H9 (cell line): ENCODE measurements around the gene CYSTM1. TPM values are rescaled to one million over a fixed set of nuclear protein-coding genes. Genes with fewer than 3 reads are reported as not detected.

ENCODE experiments used
- DNase-seq: peaks from one replicate; pipeline ENCODE4 v3.0.0-alpha.2; 2017
- H2AFZ ChIP-seq: one replicate; pipeline ENCODE4 v1.6.1; 2013; ENCODE audit warnings: mild to moderate bottlenecking, low read length, control low read depth, moderate library complexity
- H2AK5ac ChIP-seq: 2 replicates; pipeline ENCODE4 v1.6.1; 2013; ENCODE audit warnings: low read length, control low read depth, mixed read lengths; ENCODE audit not compliant: insufficient read length
- H2BK120ac ChIP-seq: one replicate; pipeline ENCODE4 v1.6.1; 2013; ENCODE audit warnings: low read depth, mild to moderate bottlenecking, low read length, control low read depth, inconsistent platforms; ENCODE audit not compliant: poor library complexity, severe bottlenecking
- H2BK12ac ChIP-seq: 2 replicates; pipeline ENCODE4 v1.6.1; 2013; ENCODE audit warnings: low read length, control low read depth, mixed read lengths, low read depth; ENCODE audit not compliant: insufficient read length
- H2BK15ac ChIP-seq: 2 replicates; pipeline ENCODE4 v1.6.1; 2013; ENCODE audit warnings: low read depth, low read length, control low read depth
- H2BK20ac ChIP-seq: one replicate; pipeline ENCODE4 v1.6.1; 2013; ENCODE audit warnings: low read depth, mild to moderate bottlenecking, low read length, control low read depth, inconsistent platforms; ENCODE audit not compliant: poor library complexity, severe bottlenecking
- H2BK5ac ChIP-seq: 2 replicates; pipeline ENCODE4 v1.6.1; 2013; ENCODE audit warnings: low read length, control low read depth, mixed read lengths; ENCODE audit not compliant: insufficient read length
- H3K14ac ChIP-seq: 2 replicates; pipeline ENCODE4 v1.6.1; 2013; ENCODE audit warnings: low read length, control low read depth; ENCODE audit not compliant: insufficient read depth
- H3K18ac ChIP-seq: 2 replicates; pipeline ENCODE4 v1.6.1; 2013; ENCODE audit warnings: low read depth, mild to moderate bottlenecking, mixed read lengths, low read length, control low read depth; ENCODE audit not compliant: insufficient read length
- H3K23ac ChIP-seq: 2 replicates; pipeline ENCODE4 v1.6.1; 2013; ENCODE audit warnings: low read length, control low read depth, mixed read lengths, low read depth; ENCODE audit not compliant: insufficient read length
- H3K23me2 ChIP-seq: 2 replicates; pipeline ENCODE4 v1.6.1; 2013; ENCODE audit warnings: low read depth, mild to moderate bottlenecking, mixed read lengths, low read length, control low read depth; ENCODE audit not compliant: insufficient read length, poor library complexity, severe bottlenecking
- H3K27ac ChIP-seq: 2 replicates; pipeline ENCODE4 v1.5.1; 2013; ENCODE audit warnings: low read length, control low read depth, mixed read lengths, low read depth; ENCODE audit not compliant: insufficient read length
- H3K27me3 ChIP-seq: 2 replicates; pipeline ENCODE4 v1.6.1; 2013; ENCODE audit warnings: low read length, control low read depth, inconsistent platforms; ENCODE audit not compliant: insufficient read depth
- H3K4ac ChIP-seq: 2 replicates; pipeline ENCODE4 v1.6.1; 2013; ENCODE audit warnings: low read depth, mild to moderate bottlenecking, control low read depth, inconsistent platforms, low read length, moderate library complexity
- H3K4me1 ChIP-seq: 2 replicates; pipeline ENCODE4 v1.6.1; 2013; ENCODE audit warnings: low read length, control low read depth, inconsistent platforms; ENCODE audit not compliant: insufficient read depth
- H3K4me2 ChIP-seq: 2 replicates; pipeline ENCODE4 v1.6.1; 2013; ENCODE audit warnings: low read length, control low read depth, mixed read lengths; ENCODE audit not compliant: insufficient read length, insufficient read depth
- H3K56ac ChIP-seq: 2 replicates; pipeline ENCODE4 v1.6.1; 2013; ENCODE audit warnings: low read depth, mild to moderate bottlenecking, mixed read lengths, low read length, control low read depth; ENCODE audit not compliant: insufficient read length
- H3K79me1 ChIP-seq: 2 replicates; pipeline ENCODE4 v1.6.1; 2013; ENCODE audit warnings: low read depth, mild to moderate bottlenecking, moderate library complexity, low read length, control low read depth, inconsistent platforms; ENCODE audit not compliant: insufficient read depth, poor library complexity, severe bottlenecking
- H3K79me2 ChIP-seq: 2 replicates; pipeline ENCODE4 v1.6.1; 2013; ENCODE audit warnings: low read length, control low read depth, inconsistent platforms; ENCODE audit not compliant: insufficient read depth
- H3K9ac ChIP-seq: 2 replicates; pipeline ENCODE4 v1.6.1; 2013; ENCODE audit warnings: low read length, control low read depth, mixed read lengths; ENCODE audit not compliant: insufficient read length; ENCODE audit errors: extremely low read depth
- H3K9me3 ChIP-seq: one replicate; pipeline ENCODE4 v1.6.1; 2013; ENCODE audit warnings: low read depth, low read length, inconsistent platforms; ENCODE audit not compliant: control insufficient read depth
- H3T11ph ChIP-seq: one replicate; pipeline ENCODE4 v1.6.1; 2013; ENCODE audit warnings: mild to moderate bottlenecking, low read length, control low read depth, inconsistent platforms
- H4K20me1 ChIP-seq: one replicate; pipeline ENCODE4 v1.6.1; 2013; ENCODE audit not compliant: control insufficient read depth, insufficient read length, insufficient read depth
- H4K5ac ChIP-seq: 2 replicates; pipeline ENCODE4 v1.6.1; 2013; ENCODE audit warnings: low read depth, mild to moderate bottlenecking, mixed read lengths, low read length, control low read depth; ENCODE audit not compliant: insufficient read length
- H4K8ac ChIP-seq: replicated peaks from 2 replicates; pipeline ENCODE4 v1.6.1; 2013; ENCODE audit warnings: low read length, control low read depth, mixed read lengths, low read depth; ENCODE audit not compliant: insufficient read length
- H4K91ac ChIP-seq: 2 replicates; pipeline ENCODE4 v1.6.1; 2013; ENCODE audit warnings: low read depth, mild to moderate bottlenecking, moderate library complexity, mixed read lengths, low read length, control low read depth; ENCODE audit not compliant: insufficient read length
- H3K27ac Mint-ChIP-seq, 3 experiments: 2 replicates in 2 of 3; 3 replicates in 1 of 3; pipeline ENCODE4 v1.8.0; 2020 to 2021; ENCODE audit warnings: mixed read lengths in 3 of 3, mild to moderate bottlenecking in 1 of 3, moderate library complexity in 1 of 3
- H3K27me3 Mint-ChIP-seq: 2 replicates; pipeline ENCODE4 v1.8.0; 2021; ENCODE audit warnings: low read depth, mild to moderate bottlenecking, moderate library complexity, mixed read lengths
- H3K36me3 Mint-ChIP-seq, 3 experiments: 2 replicates in 2 of 3; 3 replicates in 1 of 3; pipeline ENCODE4 v1.8.0; 2020 to 2021; ENCODE audit warnings: low read depth in 3 of 3, mixed read lengths in 3 of 3; ENCODE audit not compliant: insufficient read depth in 1 of 3
- H3K4me1 Mint-ChIP-seq, 2 experiments: 2 replicates each; pipeline ENCODE4 v1.8.0; 2020; ENCODE audit warnings: mixed read lengths in 2 of 2
- H3K4me3 Mint-ChIP-seq, 2 experiments: 2 replicates in 1 of 2; 3 replicates in 1 of 2; pipeline ENCODE4 v1.8.0; 2020 to 2021; ENCODE audit warnings: mild to moderate bottlenecking in 2 of 2, mixed read lengths in 2 of 2, moderate library complexity in 1 of 2
- H3K9me3 Mint-ChIP-seq, 2 experiments: 2 replicates in 1 of 2; 3 replicates in 1 of 2; pipeline ENCODE4 v1.8.0; 2020; ENCODE audit warnings: mild to moderate bottlenecking in 2 of 2, mixed read lengths in 2 of 2, moderate library complexity in 1 of 2
- WGBS: extraction: QIAGEN DNeasy Blood & Tissue Kit; methylation state at CpG from one replicate; pipeline ENCODE4 v1.1.7; 2013; ENCODE audit warnings: missing lambda C conversion rate, low lambda C conversion rate, mixed read lengths; ENCODE audit not compliant: insufficient read length; ENCODE audit errors: extremely low coverage; 5-methylcytosine and 5-hydroxymethylcytosine counted together
- total RNA-seq: library from RNA; stranded (reverse); gene quantifications from 2 replicates; pipeline ENCODE4 v1.2.1, GENCODE V29; 2021
- TF ChIP-seq, protein P1 (sequence below): fragments of 200-600 bp; sonication (generic); conservative IDR thresholded peaks from 3 replicates; pipeline ENCODE4 v1.8.0; 2021; ENCODE audit warnings: antibody characterized with exemption, mild to moderate bottlenecking

The CYSTM1 gene
- total RNA-seq, 1 experiment from 2014 or later = 20.6 TPM

DNA sequence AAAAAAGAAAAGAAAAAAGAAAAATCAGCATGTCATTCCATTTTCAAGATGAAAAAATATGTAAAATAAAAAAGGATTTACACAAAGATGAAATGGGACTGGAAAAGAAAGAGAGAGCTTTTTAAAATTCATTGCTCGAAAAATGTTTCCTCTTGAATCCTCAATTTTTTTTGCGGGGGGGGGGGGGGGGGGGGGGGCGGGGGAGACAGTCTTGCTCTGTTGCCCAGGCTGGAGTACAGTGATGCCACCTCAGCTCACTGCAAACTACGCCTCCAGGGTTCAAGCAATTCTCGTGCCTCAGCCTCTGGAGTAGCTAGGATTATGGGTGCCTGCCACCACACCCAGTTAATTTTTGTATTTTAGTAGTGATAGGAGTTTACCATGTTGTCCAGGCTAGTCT lies 111.4 kb downstream of the CYSTM1 start:
- no peaks in the 10 kb centered on the region for H3K27me3 Mint-ChIP-seq
- Histone ChIP-seq H2BK20ac (no peak overlapping the region), H4K91ac (no peak overlapping the region), H2AFZ (no peak overlapping the region), H3K56ac (no peak overlapping the region), H3K9ac (no peak overlapping the region), H2BK120ac (no peak overlapping the region), H3K14ac (no peak overlapping the region), H3T11ph (no peak overlapping the region), H2BK5ac (no peak overlapping the region), H3K79me2 (peaks cover 2% of the 10 kb centered on the region; the same call in 1 of the 2 replicates), H4K5ac (no peak overlapping the region), H2BK15ac (no peak overlapping the region), H4K20me1 (no peaks in the 10 kb centered on the region), H3K23me2 (no peaks in the 10 kb centered on the region), H3K4ac (no peak overlapping the region), H3K27me3 (no peaks in the 10 kb centered on the region), H3K27ac (no peak overlapping the region), H3K18ac (no peak overlapping the region), H4K8ac (no peak overlapping the region), H3K79me1 (no peaks in the 10 kb centered on the region), H3K9me3 (no peaks in the 10 kb centered on the region), H2BK12ac (no peak overlapping the region), H2AK5ac (no peak overlapping the region), H3K4me1 (no peaks in the 10 kb centered on the region), H3K4me2 (no peak overlapping the region), H3K23ac (no peak overlapping the region)
- no CpG with 5 or more reads among the region's 5 CpGs for WGBS
- H3K36me3 Mint-ChIP-seq = no peaks in the 10 kb centered on the region
- no peak overlapping the region for H3K4me3 Mint-ChIP-seq
- H3K27ac Mint-ChIP-seq = no peak overlapping the region
- H3K9me3 Mint-ChIP-seq = no peaks in the 10 kb centered on the region
- TF ChIP-seq, protein P1, sequence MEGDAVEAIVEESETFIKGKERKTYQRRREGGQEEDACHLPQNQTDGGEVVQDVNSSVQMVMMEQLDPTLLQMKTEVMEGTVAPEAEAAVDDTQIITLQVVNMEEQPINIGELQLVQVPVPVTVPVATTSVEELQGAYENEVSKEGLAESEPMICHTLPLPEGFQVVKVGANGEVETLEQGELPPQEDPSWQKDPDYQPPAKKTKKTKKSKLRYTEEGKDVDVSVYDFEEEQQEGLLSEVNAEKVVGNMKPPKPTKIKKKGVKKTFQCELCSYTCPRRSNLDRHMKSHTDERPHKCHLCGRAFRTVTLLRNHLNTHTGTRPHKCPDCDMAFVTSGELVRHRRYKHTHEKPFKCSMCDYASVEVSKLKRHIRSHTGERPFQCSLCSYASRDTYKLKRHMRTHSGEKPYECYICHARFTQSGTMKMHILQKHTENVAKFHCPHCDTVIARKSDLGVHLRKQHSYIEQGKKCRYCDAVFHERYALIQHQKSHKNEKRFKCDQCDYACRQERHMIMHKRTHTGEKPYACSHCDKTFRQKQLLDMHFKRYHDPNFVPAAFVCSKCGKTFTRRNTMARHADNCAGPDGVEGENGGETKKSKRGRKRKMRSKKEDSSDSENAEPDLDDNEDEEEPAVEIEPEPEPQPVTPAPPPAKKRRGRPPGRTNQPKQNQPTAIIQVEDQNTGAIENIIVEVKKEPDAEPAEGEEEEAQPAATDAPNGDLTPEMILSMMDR = no peak
- H3K4me1 Mint-ChIP-seq = no peaks in the 10 kb centered on the region
- no peak for DNase-seq
